IPS-NIHi11 (cell line): ENCODE results near the gene HHAT.

Experiments
- DNase-seq: peaks from one replicate; pipeline ENCODE4 v3.0.0; 2012; ENCODE audit warnings: mixed read lengths, low spot score

Gene HHAT

DNA sequence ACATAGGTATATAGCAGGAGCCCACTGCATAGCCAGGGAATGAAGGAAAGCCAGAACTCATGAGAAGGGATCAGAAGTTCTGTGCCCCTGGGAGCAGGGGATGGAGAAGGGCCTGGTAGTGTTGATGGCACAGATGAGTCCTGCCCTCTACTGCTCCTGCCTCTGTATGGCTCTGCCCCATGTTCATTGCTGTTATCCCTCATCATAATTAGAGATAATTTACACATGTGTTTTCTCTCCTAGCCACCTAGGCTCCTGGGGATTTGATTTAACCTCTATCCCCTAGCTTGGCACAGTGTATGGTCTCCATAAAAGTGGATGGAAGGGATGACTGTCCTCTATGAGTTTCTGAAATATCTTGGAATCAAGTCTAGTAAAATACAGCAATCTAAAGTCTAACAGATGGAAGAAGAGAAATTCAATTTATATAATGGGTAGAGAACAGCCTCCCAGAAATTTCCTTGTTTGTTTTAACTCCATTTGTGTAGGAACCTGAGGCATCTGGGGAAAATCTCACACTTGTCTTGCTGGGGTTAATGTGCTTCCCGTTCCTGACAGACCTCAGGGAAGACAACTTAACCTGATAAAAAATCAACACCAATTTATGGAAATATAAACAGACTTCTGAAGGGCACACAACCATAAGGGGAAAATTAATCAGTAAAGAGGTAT, 393.8 kb downstream of the HHAT start:
- no peak for DNase-seq

DNA sequence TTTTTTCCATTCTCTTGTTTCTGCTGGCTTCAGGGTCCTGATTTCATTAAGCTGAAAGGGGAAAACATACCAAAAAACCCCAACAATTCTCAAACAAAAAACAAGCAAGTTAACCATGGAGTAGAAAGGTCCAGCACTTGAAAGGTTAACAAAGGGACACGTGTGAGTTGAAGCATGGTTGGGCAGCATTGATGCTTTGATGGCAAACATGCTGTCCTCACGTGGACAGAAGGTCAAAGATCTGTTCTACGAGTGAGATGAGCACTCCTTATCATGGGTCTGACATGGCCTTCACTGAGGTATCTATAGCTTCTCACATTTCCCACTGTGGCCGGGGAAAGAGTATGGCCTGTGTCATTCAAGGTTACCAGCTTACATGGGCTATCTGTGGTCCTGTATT, 394.9 kb downstream of the HHAT start:
- no peak for DNase-seq

DNA sequence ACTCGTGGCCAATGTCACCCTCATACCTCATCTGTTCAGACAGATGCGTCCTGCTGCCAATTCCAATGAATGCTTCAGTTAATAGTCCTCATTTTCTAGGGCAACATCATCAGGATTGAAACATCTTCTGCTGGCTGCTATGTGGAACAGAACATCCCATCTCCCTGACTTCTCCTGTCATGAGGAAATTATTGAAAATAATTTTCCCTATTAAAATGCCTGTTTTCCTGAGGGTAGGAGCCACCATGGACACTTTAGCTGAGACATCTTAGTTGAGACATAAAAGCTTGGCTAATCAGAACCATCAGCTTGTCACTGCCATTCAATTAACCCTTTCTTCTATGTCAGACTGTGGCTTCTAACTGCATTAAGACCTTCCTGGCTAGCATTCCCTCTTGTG, 396.1 kb downstream of the HHAT start:
- DNase-seq: no peak
